Superior temporal gyrus (tissue), 1 donor: ENCODE data around the gene DCBLD2.

Experiments
- DNase-seq: peaks from one replicate; pipeline ENCODE4 v3.0.0-alpha.2; 2016; ENCODE audit errors: extremely low spot score

Gene DCBLD2

GRCh38 chr3:98901392-98902350, at the start of gene DCBLD2:
Gene DCBLD2, minus strand, starts transcription at chr3:98901695. Its CDS starts 369 bp downstream, at chr3:98901326.
- peak; percentile 99 for DNase-seq

- DNase-seq, result no peak
Measured at GRCh38 chr3:98945666-98946065, 44.2 kb upstream of the DCBLD2 start.

- no peak for DNase-seq
Measured at GRCh38 chr3:98945101-98945524, 43.6 kb upstream of the DCBLD2 start.

GRCh38 chr3:98930413-98930812, 28.9 kb upstream of the DCBLD2 start:
- no peak for DNase-seq

GRCh38 chr3:98921957-98922356, 20.5 kb upstream of the DCBLD2 start:
- DNase-seq, result no peak

- no peak for DNase-seq
Measured at GRCh38 chr3:98920166-98920565, 18.7 kb upstream of the DCBLD2 start.

GRCh38 chr3:98918586-98918985, 17.1 kb upstream of the DCBLD2 start:
- DNase-seq, result no peak

- DNase-seq, result no peak
Measured at GRCh38 chr3:98917608-98918007, 16.1 kb upstream of the DCBLD2 start.

GRCh38 chr3:98914210-98915080, 12.9 kb upstream of the DCBLD2 start:
- no peak for DNase-seq

GRCh38 chr3:98912448-98912847, 11.0 kb upstream of the DCBLD2 start:
- no peak for DNase-seq

- DNase-seq, result no peak
Measured at GRCh38 chr3:98906230-98906629, 4.7 kb upstream of the DCBLD2 start.

GRCh38 chr3:98903705-98904481, 2.4 kb upstream of the DCBLD2 start:
- DNase-seq, result no peak

GRCh38 chr3:98903099-98903498, 1.6 kb upstream of the DCBLD2 start:
- DNase-seq, result no peak

GRCh38 chr3:98902351-98902740, 851 bp upstream of the DCBLD2 start:
- peak; percentile 72 for DNase-seq

- no peak for DNase-seq
Measured at GRCh38 chr3:98901119-98901391, 440 bp downstream of the DCBLD2 start.

GRCh38 chr3:98900265-98901118, 1.0 kb downstream of the DCBLD2 start:
- DNase-seq, result no peak

- DNase-seq, result no peak
Measured at GRCh38 chr3:98897701-98898100, 3.8 kb downstream of the DCBLD2 start.

- DNase-seq, result no peak
Measured at GRCh38 chr3:98894791-98895576, 6.5 kb downstream of the DCBLD2 start.

- no peak for DNase-seq
Measured at GRCh38 chr3:98893740-98894139, 7.8 kb downstream of the DCBLD2 start.

- DNase-seq, result no peak
Measured at GRCh38 chr3:98892263-98892662, 9.2 kb downstream of the DCBLD2 start.
